T-helper 1 cell treated with Interleukin-12 subunit alpha and Interleukin-12 subunit beta and Interleukin-4 antibody, amounts not matched to agents 30 μg/mL and 1 μg/mL, for 36 hours (primary cell): ENCODE data around the gene SUSD6.
A peak's percentile ranks its signal among the peaks of the same experiment; 100 is the strongest.

Experiments
- H3K27ac Mint-ChIP-seq: one replicate; pipeline ENCODE4 v1.8.0; 2021; ENCODE audit warnings: mild to moderate bottlenecking, mixed read lengths
- H3K27me3 Mint-ChIP-seq: one replicate; pipeline ENCODE4 v1.8.0; 2021; ENCODE audit warnings: low read depth, mixed read lengths
- H3K36me3 Mint-ChIP-seq: one replicate; pipeline ENCODE4 v1.8.0; 2021; ENCODE audit warnings: low read depth, mixed read lengths
- H3K4me1 Mint-ChIP-seq: one replicate; pipeline ENCODE4 v1.8.0; 2021; ENCODE audit warnings: low read depth, mixed read lengths
- H3K4me3 Mint-ChIP-seq: one replicate; pipeline ENCODE4 v1.8.0; 2021; ENCODE audit warnings: mild to moderate bottlenecking, moderate library complexity, mixed read lengths
- H3K9me3 Mint-ChIP-seq: one replicate; pipeline ENCODE4 v1.8.0; 2021; ENCODE audit warnings: mixed read lengths

SUSD6 gene

GRCh38 chr14:69620981-69621380, 9.6 kb downstream of the SUSD6 start:
- Mint-ChIP-seq H3K9me3 (no peaks in the 10 kb centered on the region), H3K4me1 (peaks cover 83% of the 10 kb centered on the region), H3K36me3 (peaks cover 23% of the 10 kb centered on the region), H3K4me3 (peak overlapping the region; percentile 16), H3K27ac (peak overlapping the region; percentile 73), H3K27me3 (no peaks in the 10 kb centered on the region)

- Mint-ChIP-seq H3K27ac (peak overlapping the region; percentile 96), H3K27me3 (no peaks in the 10 kb centered on the region), H3K4me3 (peak overlapping the region; percentile 18), H3K36me3 (peaks cover 15% of the 10 kb centered on the region), H3K9me3 (no peaks in the 10 kb centered on the region), H3K4me1 (peaks cover 74% of the 10 kb centered on the region)
Observed at GRCh38 chr14:69624136-69624535, 12.7 kb downstream of the SUSD6 start.

GRCh38 chr14:69625299-69626131, 14.1 kb downstream of the SUSD6 start:
- H3K27ac Mint-ChIP-seq: peak overlapping the region; percentile 96

GRCh38 chr14:69626132-69626500, 14.7 kb downstream of the SUSD6 start:
- Mint-ChIP-seq H3K27me3 (no peaks in the 10 kb centered on the region), H3K36me3 (peaks cover 12% of the 10 kb centered on the region), H3K4me3 (peak overlapping the region; percentile 79), H3K9me3 (no peaks in the 10 kb centered on the region), H3K27ac (peak overlapping the region; percentile 96), H3K4me1 (peaks cover 72% of the 10 kb centered on the region)

More at GRCh38 chr14:69625299-69626131, 14.1 kb downstream of the SUSD6 start:
- H3K4me3 Mint-ChIP-seq: peak overlapping the region; percentile 79
- H3K4me1 Mint-ChIP-seq: peaks cover 74% of the 10 kb centered on the region
- no peaks in the 10 kb centered on the region for H3K27me3 Mint-ChIP-seq
- H3K9me3 Mint-ChIP-seq: no peaks in the 10 kb centered on the region
- peaks cover 10% of the 10 kb centered on the region for H3K36me3 Mint-ChIP-seq

DNA sequence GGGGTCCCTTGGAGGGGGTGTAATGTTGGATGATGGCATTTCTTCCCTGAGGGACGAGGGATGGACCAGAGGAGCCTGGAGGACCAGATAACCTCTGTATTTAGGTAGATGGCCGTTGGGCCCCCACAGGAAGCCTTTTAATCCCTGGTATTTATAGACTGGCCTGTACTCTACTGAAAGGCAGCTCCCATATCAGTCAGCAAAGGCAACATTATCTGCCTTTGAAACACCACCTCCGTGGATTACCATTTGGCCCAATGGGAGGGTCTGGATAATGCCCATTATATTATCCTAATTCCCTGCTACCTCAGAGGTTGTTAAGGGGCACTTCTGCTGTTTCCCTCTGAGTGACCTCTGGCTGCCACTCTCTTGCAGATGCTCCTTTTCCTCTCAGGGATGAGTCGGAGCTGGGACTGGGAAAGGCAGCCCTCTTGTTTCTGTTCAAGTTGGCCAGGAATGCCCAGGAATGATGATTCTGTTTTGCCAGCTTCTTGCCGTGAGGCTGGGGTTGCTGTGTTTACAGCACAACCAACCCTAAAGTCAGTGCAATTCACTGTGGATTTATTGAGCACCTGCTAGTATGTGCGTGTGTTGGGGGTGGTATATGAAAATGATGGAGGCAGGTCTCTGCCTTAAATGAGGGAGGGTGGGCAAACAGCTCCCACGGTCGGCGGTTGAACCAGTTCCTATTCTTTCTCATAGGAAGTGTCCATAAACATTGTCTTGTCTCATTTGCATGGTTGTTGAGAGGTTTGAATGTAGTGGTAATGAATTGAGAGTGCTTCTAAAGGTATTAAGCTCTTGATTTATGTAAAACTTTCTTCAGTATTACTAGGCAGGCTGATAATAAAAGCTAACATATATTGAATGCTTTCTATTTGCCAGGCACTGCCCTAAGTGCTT, 18.1 kb downstream of the SUSD6 start:
- Mint-ChIP-seq H3K9me3 (no peaks in the 10 kb centered on the region), H3K27ac (peak overlapping the region; percentile 73), H3K27me3 (no peaks in the 10 kb centered on the region), H3K4me3 (no peak overlapping the region), H3K36me3 (peaks cover 13% of the 10 kb centered on the region), H3K4me1 (peaks cover 79% of the 10 kb centered on the region)

GRCh38 chr14:69630360-69630759, 19.0 kb downstream of the SUSD6 start:
- Mint-ChIP-seq H3K27ac (peak overlapping the region; percentile 73), H3K4me3 (no peak overlapping the region), H3K27me3 (no peaks in the 10 kb centered on the region), H3K4me1 (peaks cover 79% of the 10 kb centered on the region), H3K36me3 (peaks cover 13% of the 10 kb centered on the region), H3K9me3 (no peaks in the 10 kb centered on the region)

GRCh38 chr14:69631509-69631908, 20.1 kb downstream of the SUSD6 start:
- H3K36me3 Mint-ChIP-seq: peaks cover 13% of the 10 kb centered on the region
- no peak overlapping the region for H3K4me3 Mint-ChIP-seq
- H3K27ac Mint-ChIP-seq: no peak overlapping the region
- no peaks in the 10 kb centered on the region for H3K27me3 Mint-ChIP-seq
- no peaks in the 10 kb centered on the region for H3K9me3 Mint-ChIP-seq
- H3K4me1 Mint-ChIP-seq: peaks cover 79% of the 10 kb centered on the region

DNA sequence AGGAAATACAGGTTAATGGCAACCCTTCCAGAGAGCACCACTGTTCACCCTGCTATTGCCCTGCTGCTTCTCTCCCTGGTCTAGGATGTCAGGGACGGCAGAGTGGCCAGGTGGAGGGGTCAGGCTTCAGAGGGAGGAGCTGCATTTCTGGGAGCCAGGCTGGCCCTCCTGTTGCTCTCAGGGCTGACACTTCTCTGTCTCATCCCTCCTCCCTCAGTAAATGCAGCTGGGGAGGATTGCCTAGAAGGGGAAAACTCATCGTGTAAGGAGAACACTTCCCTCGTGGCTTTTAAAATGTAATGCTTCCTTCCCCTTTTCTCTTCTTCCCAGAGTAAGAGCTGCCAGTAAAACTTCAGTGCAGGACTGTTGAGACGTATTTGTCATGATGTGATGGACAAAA, 20.8 kb downstream of the SUSD6 start:
- H3K36me3 Mint-ChIP-seq: peaks cover 8% of the 10 kb centered on the region
- peak overlapping the region; percentile 64 for H3K27ac Mint-ChIP-seq
- H3K9me3 Mint-ChIP-seq: no peaks in the 10 kb centered on the region
- no peak overlapping the region for H3K4me3 Mint-ChIP-seq
- peaks cover 79% of the 10 kb centered on the region for H3K4me1 Mint-ChIP-seq
- H3K27me3 Mint-ChIP-seq: no peaks in the 10 kb centered on the region

DNA sequence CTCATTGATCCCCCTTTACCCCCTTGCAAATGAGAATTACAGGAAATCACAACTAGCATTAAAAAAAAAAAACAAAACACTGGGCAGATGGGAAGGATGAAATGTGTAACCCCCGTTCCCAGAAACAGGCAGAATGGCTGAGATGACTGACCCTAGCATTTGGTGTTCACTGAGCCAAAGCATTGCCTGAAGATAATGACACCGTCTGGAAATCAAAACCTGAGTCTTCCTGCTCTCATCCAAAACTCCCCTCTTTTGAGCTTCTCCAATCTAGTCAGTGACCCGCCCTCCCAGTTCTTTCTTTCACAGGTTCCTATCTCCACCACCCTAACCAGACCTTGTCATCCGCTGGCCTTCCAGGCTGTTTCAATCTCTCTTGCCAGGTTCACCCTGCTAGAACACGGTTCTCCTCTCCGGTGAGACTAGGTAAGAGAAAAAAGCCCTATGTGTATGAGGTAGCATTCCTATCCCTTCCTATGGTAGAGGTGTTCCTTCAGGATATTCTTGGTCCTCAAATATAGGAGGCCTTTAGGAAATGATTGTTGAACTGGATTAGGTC, 21.3 kb downstream of the SUSD6 start:
- Mint-ChIP-seq H3K4me1 (peaks cover 83% of the 10 kb centered on the region), H3K9me3 (no peaks in the 10 kb centered on the region), H3K36me3 (peaks cover 8% of the 10 kb centered on the region), H3K4me3 (no peak overlapping the region), H3K27ac (peak overlapping the region; percentile 64), H3K27me3 (no peaks in the 10 kb centered on the region)

DNA sequence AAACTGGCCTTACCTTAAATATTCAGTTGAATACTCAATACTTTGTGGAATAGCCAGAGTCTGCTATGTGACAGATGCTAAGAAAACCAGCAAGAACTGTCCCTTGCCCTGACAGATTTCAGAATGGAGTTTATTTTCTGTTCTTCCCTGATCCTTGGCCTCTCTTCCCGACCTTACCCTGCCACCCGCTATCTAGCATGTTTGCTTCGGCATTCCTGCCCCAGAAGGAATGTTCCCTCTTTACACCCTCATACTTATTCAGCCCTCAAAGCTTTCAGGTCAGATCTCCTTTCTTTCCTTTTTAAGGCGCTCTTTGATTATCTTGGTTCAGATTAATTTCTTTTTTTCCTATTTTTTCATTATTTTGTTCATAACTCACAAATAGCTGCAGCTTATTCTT, 21.8 kb downstream of the SUSD6 start:
- H3K27me3 Mint-ChIP-seq: no peaks in the 10 kb centered on the region
- H3K27ac Mint-ChIP-seq: peak overlapping the region; percentile 26
- H3K9me3 Mint-ChIP-seq: no peaks in the 10 kb centered on the region
- H3K4me1 Mint-ChIP-seq: peaks cover 87% of the 10 kb centered on the region
- H3K4me3 Mint-ChIP-seq: no peak overlapping the region
- peaks cover 8% of the 10 kb centered on the region for H3K36me3 Mint-ChIP-seq

GRCh38 chr14:69635981-69636639, 24.7 kb downstream of the SUSD6 start:
- Mint-ChIP-seq H3K27me3 (no peaks in the 10 kb centered on the region), H3K4me1 (peaks cover 77% of the 10 kb centered on the region), H3K27ac (peak overlapping the region; percentile 92), H3K9me3 (peaks cover 8% of the 10 kb centered on the region), H3K36me3 (peaks cover 12% of the 10 kb centered on the region), H3K4me3 (peak overlapping the region; percentile 67)

DNA sequence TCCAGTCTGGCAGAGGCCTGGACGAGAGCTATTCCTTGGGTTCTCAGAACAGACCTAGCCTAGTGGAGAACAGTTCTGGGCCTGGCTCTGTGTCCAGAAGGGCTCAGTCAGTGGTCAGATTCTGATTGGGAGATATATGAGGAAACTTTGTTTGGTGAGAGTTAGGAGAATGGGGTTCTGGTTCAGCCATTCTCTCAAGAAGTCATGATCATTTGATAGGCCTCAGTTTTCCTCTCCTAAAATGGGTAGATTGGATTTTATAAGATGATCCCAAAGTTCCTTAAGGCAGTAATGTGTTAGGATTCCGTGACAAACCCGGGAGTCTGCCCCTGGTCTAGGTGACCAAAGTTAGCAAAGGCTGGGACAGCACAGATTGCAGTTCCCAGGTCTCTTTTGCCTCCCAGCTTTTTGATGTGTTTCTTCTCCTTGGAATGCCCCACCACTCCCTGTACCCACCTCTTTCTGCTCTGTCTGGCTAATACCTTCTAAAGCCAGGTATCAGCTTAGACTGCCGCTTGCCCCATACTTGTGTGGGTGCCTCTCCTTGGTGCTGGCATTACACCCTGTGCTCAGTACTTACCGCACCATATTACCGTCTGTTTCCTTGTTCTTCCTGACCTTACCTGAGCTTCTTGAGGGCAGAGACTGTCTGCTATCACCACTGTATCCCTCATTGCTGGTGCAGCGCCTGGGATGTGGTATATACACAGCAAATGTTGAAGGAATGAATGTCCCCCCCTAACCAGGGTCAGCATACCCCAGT, 25.5 kb downstream of the SUSD6 start:
- Mint-ChIP-seq H3K27me3 (no peaks in the 10 kb centered on the region), H3K9me3 (peaks cover 15% of the 10 kb centered on the region), H3K4me1 (peaks cover 73% of the 10 kb centered on the region), H3K36me3 (peaks cover 18% of the 10 kb centered on the region), H3K4me3 (peak overlapping the region; percentile 51), H3K27ac (peak overlapping the region; percentile 92)

DNA sequence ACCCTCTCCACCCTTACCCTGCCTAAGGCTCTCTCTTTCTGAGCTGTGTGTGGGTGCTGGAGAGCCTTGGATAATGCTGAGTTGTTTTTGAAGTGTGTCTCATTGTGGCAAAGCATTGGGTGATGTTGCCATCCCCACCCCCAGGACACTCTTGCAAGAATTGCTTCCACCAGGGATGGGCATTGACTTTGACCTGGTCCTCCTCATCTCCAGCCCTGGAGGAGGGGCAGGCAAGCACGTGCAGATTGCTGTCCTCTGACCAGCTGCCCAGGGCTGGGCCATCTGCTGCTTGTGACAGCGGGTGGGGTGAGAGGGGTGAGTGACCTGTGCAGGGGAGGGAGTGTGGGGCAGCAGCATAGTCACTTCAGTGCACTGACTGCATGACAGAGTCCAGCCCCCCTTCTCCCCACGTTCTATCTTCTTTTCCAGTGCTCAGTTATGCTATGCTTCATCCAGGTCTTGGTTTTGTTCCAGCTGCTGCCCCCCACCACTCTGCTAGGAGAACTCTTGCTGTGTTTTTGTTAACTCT, 26.2 kb downstream of the SUSD6 start:
- H3K9me3 Mint-ChIP-seq: peaks cover 21% of the 10 kb centered on the region
- no peaks in the 10 kb centered on the region for H3K27me3 Mint-ChIP-seq
- H3K4me3 Mint-ChIP-seq: peak overlapping the region; percentile 69
- H3K4me1 Mint-ChIP-seq: peaks cover 75% of the 10 kb centered on the region
- H3K27ac Mint-ChIP-seq: peak overlapping the region; percentile 92
- peaks cover 23% of the 10 kb centered on the region for H3K36me3 Mint-ChIP-seq
